IPS-20b (cell line): ENCODE data around the gene KLF13.

ENCODE experiments used
- H3K27ac ChIP-seq: one replicate; pipeline ENCODE4 v1.5.1; 2013; ENCODE audit warnings: low read length
- H3K27me3 ChIP-seq: 2 replicates; pipeline ENCODE4 v1.6.1; 2013; ENCODE audit warnings: mild to moderate bottlenecking, low read length, inconsistent platforms; ENCODE audit not compliant: insufficient read depth
- H3K36me3 ChIP-seq: 2 replicates; pipeline ENCODE4 v1.6.1; 2013; ENCODE audit warnings: low read depth, mild to moderate bottlenecking, inconsistent platforms, low read length, moderate library complexity; ENCODE audit not compliant: insufficient read depth
- H3K4me1 ChIP-seq: 2 replicates; pipeline ENCODE4 v1.6.1; 2013; ENCODE audit warnings: mild to moderate bottlenecking, control low read depth, inconsistent platforms, low read length, moderate library complexity; ENCODE audit not compliant: insufficient read depth
- H3K4me3 ChIP-seq: 2 replicates; pipeline ENCODE4 v1.5.1; 2013; ENCODE audit warnings: mild to moderate bottlenecking, low read length, inconsistent platforms
- H3K9ac ChIP-seq: 2 replicates; pipeline ENCODE4 v1.6.1; 2013; ENCODE audit warnings: low read depth, mild to moderate bottlenecking, inconsistent platforms, low read length, moderate library complexity
- H3K9me3 ChIP-seq: 2 replicates; pipeline ENCODE4 v1.6.1; 2013; ENCODE audit warnings: mild to moderate bottlenecking, low read depth, low read length, inconsistent platforms; ENCODE audit not compliant: insufficient read depth

KLF13 gene

DNA sequence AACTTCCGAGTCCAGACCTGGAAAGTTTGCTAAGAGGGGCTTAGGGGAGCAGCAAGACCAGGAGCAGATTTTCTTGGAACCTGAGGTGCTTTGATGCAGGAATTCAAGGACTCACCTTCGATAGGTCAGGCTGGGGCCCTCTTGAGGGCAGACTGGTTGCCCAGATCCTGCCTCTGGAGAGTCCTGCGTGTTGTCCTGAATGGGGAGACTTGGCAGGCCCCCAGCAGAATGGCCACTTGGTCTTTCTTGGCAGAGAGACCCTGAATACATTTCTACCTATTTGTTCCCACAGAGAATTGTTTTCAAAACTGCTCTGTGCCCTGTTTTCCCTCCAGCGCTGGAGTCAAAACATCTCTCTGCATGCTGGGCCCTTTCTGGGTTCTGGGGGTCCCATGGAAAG lies 4.2 kb downstream of the KLF13 start:
- H3K4me3 ChIP-seq: no peak overlapping the region
- no peak overlapping the region for H3K9ac ChIP-seq
- no peaks in the 10 kb centered on the region for H3K9me3 ChIP-seq

GRCh38 chr15:31331389-31331788 lies 4.8 kb downstream of the KLF13 start:
- Histone ChIP-seq H3K9ac (no peak overlapping the region), H3K27me3 (no peaks in the 10 kb centered on the region; the same call in 1 of the 2 replicates), H3K4me3 (no peak overlapping the region), H3K9me3 (no peaks in the 10 kb centered on the region), H3K27ac (no peak overlapping the region), H3K4me1 (peaks cover 3% of the 10 kb centered on the region; the same call in 1 of the 2 replicates), H3K36me3 (no peaks in the 10 kb centered on the region)

More for the DNA sequence above, 4.2 kb downstream of the KLF13 start:
- H3K27ac ChIP-seq: no peak overlapping the region
- H3K4me1 ChIP-seq: peaks cover 3% of the 10 kb centered on the region; the same call in 1 of the 2 replicates
- H3K36me3 ChIP-seq: no peaks in the 10 kb centered on the region
- H3K27me3 ChIP-seq: no peaks in the 10 kb centered on the region; the same call in 1 of the 2 replicates

DNA sequence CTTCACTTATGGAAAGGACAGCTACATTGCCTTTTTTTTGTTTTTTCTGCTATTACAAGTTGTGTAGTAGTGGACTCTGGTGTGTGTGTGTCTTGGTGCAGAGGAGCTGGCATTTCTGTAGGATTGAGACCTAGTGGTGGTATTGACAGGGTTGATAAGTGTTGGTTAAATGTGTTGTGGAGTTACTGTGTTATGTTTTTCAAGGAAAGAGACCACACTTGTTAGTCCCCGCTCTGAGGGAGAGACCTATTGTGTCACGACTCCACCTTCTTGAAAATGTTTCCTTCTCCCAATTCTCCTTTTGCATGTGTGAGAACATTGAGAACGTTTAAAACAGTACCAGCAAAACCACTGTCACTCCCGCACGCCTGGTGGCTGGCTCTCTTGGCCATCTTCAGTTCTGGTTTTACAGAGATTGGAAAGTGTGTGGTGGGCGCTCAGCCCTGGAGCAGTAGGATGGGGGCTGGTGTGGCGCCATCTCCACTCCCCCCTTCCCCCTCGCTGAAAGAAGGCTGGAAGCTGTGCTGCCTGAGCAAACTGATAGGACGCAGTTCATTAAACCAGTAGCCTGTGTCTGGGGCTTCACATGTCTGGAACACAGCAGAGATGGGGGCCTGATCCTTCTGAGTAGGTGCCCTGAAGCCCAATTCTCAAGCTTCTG lies 5.5 kb downstream of the KLF13 start:
- H3K4me1 ChIP-seq: peaks cover 3% of the 10 kb centered on the region; the same call in 1 of the 2 replicates
- no peak overlapping the region for H3K4me3 ChIP-seq
- no peaks in the 10 kb centered on the region for H3K9me3 ChIP-seq
- no peak overlapping the region for H3K27ac ChIP-seq
- H3K27me3 ChIP-seq: no peaks in the 10 kb centered on the region; the same call in 1 of the 2 replicates
- no peak overlapping the region for H3K9ac ChIP-seq
- no peaks in the 10 kb centered on the region for H3K36me3 ChIP-seq

GRCh38 chr15:31332681-31333071 lies 6.0 kb downstream of the KLF13 start:
- peaks cover 3% of the 10 kb centered on the region; the same call in 1 of the 2 replicates for H3K4me1 ChIP-seq
- H3K27me3 ChIP-seq: no peaks in the 10 kb centered on the region; the same call in 1 of the 2 replicates
- no peaks in the 10 kb centered on the region for H3K9me3 ChIP-seq
- H3K36me3 ChIP-seq: no peaks in the 10 kb centered on the region
- no peak overlapping the region for H3K9ac ChIP-seq
- H3K4me3 ChIP-seq: no peak overlapping the region
- no peak overlapping the region for H3K27ac ChIP-seq

DNA sequence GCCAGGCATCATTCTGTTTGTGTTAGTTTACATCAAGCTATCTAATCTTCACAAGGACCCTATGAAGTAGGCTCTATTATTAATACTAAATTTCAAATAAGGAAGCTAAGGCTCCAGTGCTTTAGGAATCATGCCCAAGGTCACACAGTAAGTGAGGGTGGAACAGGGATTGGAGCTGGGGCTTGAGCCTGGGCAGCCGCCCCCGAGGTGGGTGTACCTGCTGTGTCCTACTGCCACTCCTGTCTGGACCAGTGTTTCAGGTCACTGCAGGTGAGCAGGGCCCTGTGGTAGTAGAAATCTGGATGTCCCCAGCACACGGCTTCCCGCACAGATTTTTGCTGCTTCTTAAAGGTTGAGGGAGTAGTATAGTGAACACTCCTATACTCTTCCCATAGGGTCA lies 6.5 kb downstream of the KLF13 start:
- no peaks in the 10 kb centered on the region for H3K9me3 ChIP-seq
- peaks cover 3% of the 10 kb centered on the region; the same call in 1 of the 2 replicates for H3K4me1 ChIP-seq
- H3K4me3 ChIP-seq: no peak overlapping the region
- no peaks in the 10 kb centered on the region; the same call in 1 of the 2 replicates for H3K27me3 ChIP-seq
- no peak overlapping the region for H3K9ac ChIP-seq
- H3K27ac ChIP-seq: no peak overlapping the region
- H3K36me3 ChIP-seq: no peaks in the 10 kb centered on the region

DNA sequence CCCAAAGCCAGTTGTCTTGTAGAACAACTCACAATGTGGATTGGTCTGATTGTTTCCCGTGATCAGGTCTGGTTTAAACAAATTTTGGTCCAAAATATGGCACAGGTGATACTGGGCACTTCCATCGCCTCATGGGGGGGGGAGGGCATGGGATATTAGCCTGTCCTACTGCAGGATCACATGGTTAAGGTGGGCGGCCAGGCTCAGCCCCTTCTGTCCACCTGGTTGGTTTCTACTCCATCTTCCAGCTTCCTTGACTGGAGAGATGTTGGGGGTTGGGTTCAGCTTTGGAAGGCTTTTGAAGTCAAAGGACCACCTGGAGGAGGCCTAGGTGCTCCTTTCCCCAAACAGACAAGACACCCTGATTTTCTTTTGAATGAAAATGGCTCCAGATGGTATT lies 7.2 kb downstream of the KLF13 start:
- H3K4me1 ChIP-seq: peaks cover 3% of the 10 kb centered on the region; the same call in 1 of the 2 replicates
- no peaks in the 10 kb centered on the region for H3K36me3 ChIP-seq
- H3K27ac ChIP-seq: no peak overlapping the region
- H3K27me3 ChIP-seq: no peaks in the 10 kb centered on the region; the same call in 1 of the 2 replicates
- no peaks in the 10 kb centered on the region for H3K9me3 ChIP-seq
- no peak overlapping the region for H3K9ac ChIP-seq
- no peak overlapping the region for H3K4me3 ChIP-seq

DNA sequence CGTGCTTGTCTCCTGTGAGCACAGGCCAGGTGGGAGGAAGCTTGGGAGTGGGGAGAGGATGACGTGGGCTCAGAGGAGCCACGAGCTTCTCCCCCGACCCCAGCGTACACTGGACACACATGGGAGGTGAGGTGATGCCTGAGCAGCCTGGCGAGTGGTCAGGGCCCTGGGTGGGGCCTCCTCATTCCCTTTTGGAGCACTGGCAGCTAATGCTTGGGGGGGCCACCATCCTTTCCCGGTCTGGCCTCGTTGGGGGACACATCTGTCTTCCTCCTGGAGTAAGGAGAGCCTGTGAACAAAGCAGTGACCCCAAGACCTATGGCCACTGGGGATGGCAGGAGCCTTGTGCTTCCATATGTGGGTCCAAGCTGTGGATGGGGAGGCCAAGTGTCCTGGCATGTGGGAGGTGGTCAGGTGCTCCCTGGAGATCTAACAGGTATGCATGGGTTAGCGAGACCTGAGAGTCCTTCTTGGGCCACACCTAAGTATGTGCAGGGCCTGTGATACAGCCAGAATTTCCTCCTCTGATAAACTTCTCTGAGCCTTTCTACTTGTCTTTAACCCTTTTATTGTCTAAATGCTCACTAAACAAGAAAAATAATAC lies 9.5 kb downstream of the KLF13 start:
- H3K27me3 ChIP-seq: no peaks in the 10 kb centered on the region
- no peaks in the 10 kb centered on the region for H3K9me3 ChIP-seq
- no peak overlapping the region for H3K4me3 ChIP-seq
- no peaks in the 10 kb centered on the region for H3K36me3 ChIP-seq
- peaks cover under 1% of the 10 kb centered on the region; the same call in 1 of the 2 replicates for H3K4me1 ChIP-seq
- H3K27ac ChIP-seq: no peak overlapping the region
- H3K9ac ChIP-seq: no peak overlapping the region

GRCh38 chr15:31336593-31337295 lies 10.1 kb downstream of the KLF13 start:
- H3K27ac ChIP-seq: no peak overlapping the region
- H3K4me3 ChIP-seq: no peak overlapping the region
- no peaks in the 10 kb centered on the region for H3K36me3 ChIP-seq
- H3K9ac ChIP-seq: no peak overlapping the region
- H3K27me3 ChIP-seq: no peaks in the 10 kb centered on the region
- H3K4me1 ChIP-seq: no peaks in the 10 kb centered on the region; the same call in 1 of the 2 replicates
- no peaks in the 10 kb centered on the region for H3K9me3 ChIP-seq

GRCh38 chr15:31337352-31338031 lies 10.9 kb downstream of the KLF13 start:
- H3K9ac ChIP-seq: no peak overlapping the region
- H3K36me3 ChIP-seq: no peaks in the 10 kb centered on the region
- H3K27me3 ChIP-seq: no peaks in the 10 kb centered on the region
- no peak overlapping the region for H3K4me3 ChIP-seq
- H3K27ac ChIP-seq: no peak overlapping the region
- H3K9me3 ChIP-seq: no peaks in the 10 kb centered on the region
- no peaks in the 10 kb centered on the region; the same call in 1 of the 2 replicates for H3K4me1 ChIP-seq

- no peaks in the 10 kb centered on the region for H3K36me3 ChIP-seq
- no peak overlapping the region for H3K4me3 ChIP-seq
- H3K27me3 ChIP-seq: no peaks in the 10 kb centered on the region
- H3K27ac ChIP-seq: no peak overlapping the region
- no peaks in the 10 kb centered on the region for H3K4me1 ChIP-seq
- H3K9ac ChIP-seq: no peak overlapping the region
- no peaks in the 10 kb centered on the region for H3K9me3 ChIP-seq
These were observed 11.8 kb downstream of the KLF13 start for GRCh38 chr15:31338318-31338878.

- H3K9ac ChIP-seq: no peak overlapping the region
- no peaks in the 10 kb centered on the region for H3K4me1 ChIP-seq
- no peaks in the 10 kb centered on the region for H3K27me3 ChIP-seq
- H3K27ac ChIP-seq: no peak overlapping the region
- no peaks in the 10 kb centered on the region for H3K9me3 ChIP-seq
- H3K36me3 ChIP-seq: no peaks in the 10 kb centered on the region
- no peak overlapping the region for H3K4me3 ChIP-seq
These were observed 12.4 kb downstream of the KLF13 start for GRCh38 chr15:31338879-31339557.
